SK-N-SH treated with all-trans-retinoic acid at 6 μM for 48 hours (cell line): Measurements from ENCODE around the gene COL23A1.

Source experiments
- ATAC-seq: fragments of 200-7000 bp; cut with Tn5 transposase; 3 replicates; pipeline ENCODE4 v1.9.1; 2020; ENCODE audit warnings: mild to moderate bottlenecking, moderate library complexity
- ARNTL ChIP-seq: fragments of 450-650 bp; formaldehyde crosslinking; IDR thresholded peaks from 2 replicates; pipeline ENCODE4 v1.5.0; 2020; ENCODE audit warnings: low read depth, mild to moderate bottlenecking, moderate library complexity, borderline replicate concordance
- BACH2 ChIP-seq: fragments of 250-450 bp; sonication (Bioruptor Pico); IDR thresholded peaks from 2 replicates; pipeline ENCODE4 v1.9.0; 2021; ENCODE audit warnings: mild to moderate bottlenecking, borderline replicate concordance
- CREB5 ChIP-seq: fragments of 250-450 bp; sonication (Bioruptor Pico); IDR thresholded peaks from 2 replicates; pipeline ENCODE4 v1.5.1; 2020; ENCODE audit warnings: low read depth, mild to moderate bottlenecking, moderate library complexity
- CSDC2 ChIP-seq: fragments of 250-450 bp; sonication (Bioruptor Pico); IDR thresholded peaks from 2 replicates; pipeline ENCODE4 v1.5.0; 2020; ENCODE audit warnings: mild to moderate bottlenecking, moderate library complexity
- CSRNP3 ChIP-seq: fragments of 250-450 bp; sonication (Bioruptor Pico); IDR thresholded peaks from 2 replicates; pipeline ENCODE4 v1.5.1; 2021; ENCODE audit warnings: mild to moderate bottlenecking, moderate library complexity
- ESRRG ChIP-seq: fragments of 250-450 bp; sonication (Bioruptor Pico); IDR thresholded peaks from 2 replicates; pipeline ENCODE4 v1.6.1; 2021; ENCODE audit warnings: mild to moderate bottlenecking
- GLIS3 ChIP-seq: fragments of 250-450 bp; sonication (Bioruptor Pico); IDR thresholded peaks from 2 replicates; pipeline ENCODE4 v1.5.0; 2020; ENCODE audit warnings: mild to moderate bottlenecking, moderate library complexity
- ISL1 ChIP-seq: fragments of 250-450 bp; sonication (Bioruptor Pico); IDR thresholded peaks from 2 replicates; pipeline ENCODE4 v2.1.2; 2022; ENCODE audit warnings: mild to moderate bottlenecking, moderate library complexity
- OSR1 ChIP-seq: fragments of 250-450 bp; sonication (Bioruptor Pico); IDR thresholded peaks from 2 replicates; pipeline ENCODE4 v1.8.0; 2022; ENCODE audit warnings: moderate library complexity, mild to moderate bottlenecking, inconsistent platforms
- POU6F1 ChIP-seq: fragments of 250-450 bp; sonication (Bioruptor Pico); IDR thresholded peaks from 2 replicates; pipeline ENCODE4 v1.8.0; 2021; ENCODE audit warnings: low read depth, mild to moderate bottlenecking, moderate library complexity, borderline replicate concordance
- RARB ChIP-seq: fragments of 250-450 bp; sonication (Bioruptor Pico); IDR thresholded peaks from 2 replicates; pipeline ENCODE4 v1.8.0; 2021; ENCODE audit warnings: mild to moderate bottlenecking, moderate library complexity
- SNAI2 ChIP-seq: fragments of 250-450 bp; sonication (Bioruptor Pico); IDR thresholded peaks from 2 replicates; pipeline ENCODE4 v1.5.0; 2020; ENCODE audit warnings: mild to moderate bottlenecking, moderate library complexity
- TOX ChIP-seq: fragments of 250-450 bp; sonication (Bioruptor Pico); IDR thresholded peaks from 2 replicates; pipeline ENCODE4 v1.8.0; 2021; ENCODE audit warnings: mild to moderate bottlenecking, moderate library complexity, borderline replicate concordance
- TSHZ2 ChIP-seq: fragments of 250-450 bp; sonication (Bioruptor Pico); IDR thresholded peaks from 2 replicates; pipeline ENCODE4 v1.5.0; 2020; ENCODE audit warnings: mild to moderate bottlenecking, moderate library complexity
- ZC3H10 ChIP-seq: fragments of 250-450 bp; sonication (Bioruptor Pico); IDR thresholded peaks from 2 replicates; pipeline ENCODE4 v1.5.1; 2021; ENCODE audit warnings: mild to moderate bottlenecking, moderate library complexity
- ZFP3 ChIP-seq: fragments of 250-450 bp; sonication (Bioruptor Pico); IDR thresholded peaks from 2 replicates; pipeline ENCODE4 v1.5.0; 2020; ENCODE audit warnings: mild to moderate bottlenecking, moderate library complexity
- ZFP30 ChIP-seq: fragments of 450-650 bp; formaldehyde crosslinking; IDR thresholded peaks from 2 replicates; pipeline ENCODE4 v1.5.0; 2022; ENCODE audit warnings: mild to moderate bottlenecking, moderate library complexity
- ZNF565 ChIP-seq: fragments of 450-650 bp; formaldehyde crosslinking; conservative IDR thresholded peaks from 2 replicates; pipeline ENCODE4 v1.5.0; 2020; ENCODE audit warnings: low read depth, mild to moderate bottlenecking, moderate library complexity
- ZNF70 ChIP-seq: fragments of 450-650 bp; formaldehyde crosslinking; IDR thresholded peaks from 2 replicates; pipeline ENCODE4 v1.5.0; 2020; ENCODE audit warnings: mild to moderate bottlenecking, moderate library complexity
- ZNF8 ChIP-seq: fragments of 450-650 bp; formaldehyde crosslinking; IDR thresholded peaks from 2 replicates; pipeline ENCODE4 v1.5.0; 2020; ENCODE audit warnings: mild to moderate bottlenecking, moderate library complexity

COL23A1 gene

GRCh38 chr5:178352035-178352349, 238.2 kb downstream of the COL23A1 start:
- TF ChIP-seq TSHZ2 (CRISPR knock-in tag), result no peak
- no peak for TF ChIP-seq POU6F1 (CRISPR knock-in tag)
- TF ChIP-seq, all 23 proteins: peak for 0
- ATAC-seq, result no peak

- TF ChIP-seq ZNF70 (no peak), POU6F1 (CRISPR knock-in tag) (no peak), ZNF8 (no peak), BACH2 (CRISPR knock-in tag) (no peak), OSR1 (no peak), ZFP30 (CRISPR knock-in tag) (no peak), RARB (CRISPR knock-in tag) (no peak), CREB5 (no peak), ZC3H10 (CRISPR knock-in tag) (no peak), SNAI2 (CRISPR knock-in tag) (no peak), ZNF565 (no peak), TOX (CRISPR knock-in tag) (no peak), GLIS3 (CRISPR knock-in tag) (no peak)
- ATAC-seq, result no peak
These were observed 238.8 kb downstream of the COL23A1 start for GRCh38 chr5:178351221-178352034.

- TF ChIP-seq ZFP3 (CRISPR knock-in tag) (no peak), RARB (CRISPR knock-in tag) (no peak), ARNTL (no peak), BACH2 (CRISPR knock-in tag) (no peak), ISL1 (no peak), ESRRG (no peak), ZFP30 (CRISPR knock-in tag) (no peak), TSHZ2 (CRISPR knock-in tag) (no peak), ZNF8 (no peak), ZNF70 (no peak), CSRNP3 (no peak), CSDC2 (no peak)
- ATAC-seq, result no peak
These were observed 239.6 kb downstream of the COL23A1 start for GRCh38 chr5:178350361-178351220.
